ENCODE measurements around the gene PSAP.
"Not testable (repeated sequence)": the region's sequence is repeated elsewhere in the genome, so short reads cannot be mapped to it uniquely, and the experiment has no call there.

PSAP gene

DNA sequence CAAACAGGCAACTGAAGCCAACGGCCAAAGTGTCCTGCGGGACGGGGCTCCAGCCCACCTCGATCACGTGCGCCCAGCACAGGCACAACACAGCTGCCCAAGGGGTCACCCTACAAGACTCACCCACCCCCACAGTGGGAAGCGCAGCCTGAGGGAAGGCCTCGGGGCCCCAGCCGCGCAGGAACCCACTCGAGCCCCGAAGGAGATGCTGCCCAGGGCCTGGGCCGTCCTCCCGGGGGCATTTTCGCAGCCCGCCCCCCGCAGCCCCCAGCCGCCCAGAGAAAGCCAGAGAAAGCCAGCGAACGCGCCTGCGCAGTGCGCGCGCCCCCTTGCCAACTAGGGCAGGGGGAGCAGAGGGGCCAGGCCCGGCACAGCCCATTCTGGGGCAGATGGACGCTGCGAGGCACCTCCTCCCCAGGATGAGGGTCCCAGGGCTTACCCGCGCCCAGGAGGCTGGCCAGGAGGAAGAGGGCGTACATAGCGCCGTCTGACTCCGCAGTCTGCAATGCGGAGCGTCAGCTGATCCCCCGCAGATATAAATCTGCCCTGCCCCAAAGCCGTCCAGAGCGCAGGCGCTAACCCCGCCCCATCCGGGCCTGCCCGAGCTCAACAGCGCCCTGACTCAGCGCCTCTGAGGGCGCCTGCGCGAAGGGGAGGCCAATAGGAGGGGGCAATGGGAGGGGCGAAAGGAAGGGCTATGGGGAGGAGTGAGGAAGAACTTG, at the start of gene PSAP:
Gene PSAP, minus strand, starts transcription at position 509 of the 722 bp plus-strand sequence. Its CDS starts 30 bp downstream, at position 479.
- H3K4me3 ChIP-seq (ENCODE audit: low read depth, low read length), result peak within 1 kb of the TSS; percentile 93
- TF ChIP-seq, protein P1, sequence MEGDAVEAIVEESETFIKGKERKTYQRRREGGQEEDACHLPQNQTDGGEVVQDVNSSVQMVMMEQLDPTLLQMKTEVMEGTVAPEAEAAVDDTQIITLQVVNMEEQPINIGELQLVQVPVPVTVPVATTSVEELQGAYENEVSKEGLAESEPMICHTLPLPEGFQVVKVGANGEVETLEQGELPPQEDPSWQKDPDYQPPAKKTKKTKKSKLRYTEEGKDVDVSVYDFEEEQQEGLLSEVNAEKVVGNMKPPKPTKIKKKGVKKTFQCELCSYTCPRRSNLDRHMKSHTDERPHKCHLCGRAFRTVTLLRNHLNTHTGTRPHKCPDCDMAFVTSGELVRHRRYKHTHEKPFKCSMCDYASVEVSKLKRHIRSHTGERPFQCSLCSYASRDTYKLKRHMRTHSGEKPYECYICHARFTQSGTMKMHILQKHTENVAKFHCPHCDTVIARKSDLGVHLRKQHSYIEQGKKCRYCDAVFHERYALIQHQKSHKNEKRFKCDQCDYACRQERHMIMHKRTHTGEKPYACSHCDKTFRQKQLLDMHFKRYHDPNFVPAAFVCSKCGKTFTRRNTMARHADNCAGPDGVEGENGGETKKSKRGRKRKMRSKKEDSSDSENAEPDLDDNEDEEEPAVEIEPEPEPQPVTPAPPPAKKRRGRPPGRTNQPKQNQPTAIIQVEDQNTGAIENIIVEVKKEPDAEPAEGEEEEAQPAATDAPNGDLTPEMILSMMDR (IDR thresholded peaks at IDR 0.05; ENCODE audit: control insufficient read depth, extremely low read depth, insufficient read depth), result no peak
- DNase-seq (ENCODE audit: low read depth), result peak; percentile 91

DNA sequence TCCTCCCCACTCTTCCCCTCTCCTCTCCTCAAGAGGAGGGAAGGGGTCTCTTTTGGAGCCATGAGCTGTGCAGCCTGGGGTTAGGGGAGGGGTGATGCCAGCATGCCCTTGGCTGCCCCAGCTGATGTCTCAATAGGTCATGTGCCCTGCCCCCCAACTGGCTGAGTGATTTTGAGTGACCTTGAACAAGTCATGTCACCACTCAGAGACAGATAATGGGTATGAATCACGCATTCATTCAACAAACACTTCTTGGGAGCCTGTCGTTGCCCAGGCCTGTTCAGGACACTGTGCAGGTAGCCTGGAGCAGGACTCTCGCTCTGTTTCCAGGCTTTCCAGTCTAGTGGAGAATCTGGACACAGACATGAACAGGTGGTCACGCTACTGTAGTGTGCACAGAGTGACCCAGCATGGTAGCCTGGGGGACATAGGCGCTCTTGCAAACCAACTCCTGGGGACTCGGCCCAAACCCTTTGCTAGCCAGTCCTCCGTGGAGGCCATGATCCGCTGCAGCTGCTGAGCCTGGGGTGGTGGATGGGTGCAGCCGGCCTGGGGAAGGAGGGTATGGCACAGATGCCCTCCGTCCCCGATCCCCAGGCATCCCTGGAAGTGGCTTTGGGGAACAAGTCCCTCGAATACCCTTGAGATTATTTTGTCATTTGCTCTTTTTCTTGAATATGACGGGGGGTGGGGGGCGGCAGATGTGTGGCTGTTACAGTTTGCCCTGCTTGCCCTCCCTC, 49.6 kb upstream of the PSAP start:
- TF ChIP-seq, protein P1 (IDR thresholded peaks at IDR 0.05; ENCODE audit: control insufficient read depth, extremely low read depth, insufficient read depth), result no peak
- H3K4me3 ChIP-seq (ENCODE audit: low read depth, low read length), result no peak overlapping the region
- DNase-seq (ENCODE audit: low read depth), result no peak

DNA sequence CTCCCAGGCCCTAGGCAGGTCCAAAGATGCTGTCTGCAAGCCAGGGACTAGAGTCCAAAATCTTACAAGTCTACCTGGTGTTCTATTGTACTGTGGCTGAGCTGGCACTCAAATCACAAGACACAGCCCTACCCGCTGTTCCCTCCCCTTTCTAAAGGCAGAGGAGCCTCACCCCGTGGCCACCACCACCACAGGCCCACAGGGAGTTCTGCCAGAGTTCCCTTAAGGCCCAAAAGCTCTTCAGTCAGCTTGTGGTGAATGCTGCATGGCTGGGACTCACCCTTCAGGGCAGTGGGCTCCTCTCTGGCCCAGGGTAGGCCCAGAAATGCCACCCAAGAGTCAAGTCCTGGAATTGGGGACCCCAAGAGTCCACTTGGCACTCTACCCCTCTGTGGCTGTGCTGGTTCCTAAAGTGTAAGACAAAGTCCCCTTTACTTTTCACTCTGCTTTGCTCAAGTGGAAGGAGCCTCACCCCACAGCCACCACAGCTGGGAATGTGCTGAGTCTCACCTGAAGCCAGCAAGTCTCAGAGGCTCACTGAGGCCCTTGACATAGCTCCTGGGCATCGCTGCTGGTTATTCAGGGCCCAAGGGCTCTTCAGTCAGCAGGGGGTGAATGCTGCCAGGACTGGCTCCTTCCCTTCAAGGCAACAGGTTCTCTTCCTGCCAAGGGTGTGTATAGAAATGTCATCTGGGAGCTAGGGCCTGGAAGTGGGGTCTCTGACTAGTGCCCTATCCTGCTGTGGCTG, 48.8 kb upstream of the PSAP start:
- DNase-seq (ENCODE audit: low read depth), result no peak
- TF ChIP-seq, protein P1 (IDR thresholded peaks at IDR 0.05; ENCODE audit: control insufficient read depth, extremely low read depth, insufficient read depth), result no peak
- no peak overlapping the region for H3K4me3 ChIP-seq (ENCODE audit: low read depth, low read length)

DNA sequence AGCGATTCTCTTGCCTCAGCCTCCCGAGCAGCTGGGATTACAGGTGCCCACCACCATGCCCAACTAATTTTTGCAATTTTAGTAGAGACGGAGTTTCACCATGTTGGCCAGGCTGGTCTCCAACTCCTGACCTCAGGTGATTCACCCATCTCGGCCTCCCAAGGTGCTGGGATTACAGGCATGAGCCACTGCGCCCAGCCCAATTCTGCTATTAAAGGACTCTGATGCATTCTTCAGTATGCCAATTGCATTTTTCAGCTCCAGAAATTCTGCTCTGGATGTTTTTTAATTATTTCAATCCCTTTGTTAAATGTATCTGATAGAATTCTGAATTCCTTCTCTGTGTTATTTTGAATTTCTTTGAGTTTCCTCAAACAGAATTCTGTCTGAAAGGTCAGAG, 47.3 kb upstream of the PSAP start:
- DNase-seq (ENCODE audit: low read depth); H3K4me3 ChIP-seq (ENCODE audit: low read depth, low read length): not testable (repeated sequence)

DNA sequence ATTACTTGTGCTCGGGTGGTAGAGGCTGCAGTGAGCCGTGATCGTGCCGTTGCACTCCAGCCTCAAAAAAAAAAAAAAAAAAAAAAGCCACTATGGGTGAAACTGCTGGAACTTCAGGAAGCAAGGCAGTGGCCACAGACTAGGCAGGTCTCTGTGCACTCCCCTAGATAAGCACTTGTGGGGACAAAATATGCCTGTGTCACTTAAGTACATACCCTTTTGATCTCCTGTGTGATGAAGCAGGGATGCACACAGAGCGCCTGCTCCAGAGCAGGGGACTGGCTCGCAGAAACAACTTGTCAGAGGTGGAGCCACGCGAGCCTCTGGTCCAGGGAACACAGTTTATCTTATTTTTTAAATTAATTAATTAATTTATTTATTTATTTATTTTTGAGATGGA, 42.9 kb upstream of the PSAP start:
- no peak for DNase-seq (ENCODE audit: low read depth)
- H3K4me3 ChIP-seq (ENCODE audit: low read depth, low read length), result no peak overlapping the region
- TF ChIP-seq, protein P1 (IDR thresholded peaks at IDR 0.05; ENCODE audit: control insufficient read depth, extremely low read depth, insufficient read depth), result no peak

DNA sequence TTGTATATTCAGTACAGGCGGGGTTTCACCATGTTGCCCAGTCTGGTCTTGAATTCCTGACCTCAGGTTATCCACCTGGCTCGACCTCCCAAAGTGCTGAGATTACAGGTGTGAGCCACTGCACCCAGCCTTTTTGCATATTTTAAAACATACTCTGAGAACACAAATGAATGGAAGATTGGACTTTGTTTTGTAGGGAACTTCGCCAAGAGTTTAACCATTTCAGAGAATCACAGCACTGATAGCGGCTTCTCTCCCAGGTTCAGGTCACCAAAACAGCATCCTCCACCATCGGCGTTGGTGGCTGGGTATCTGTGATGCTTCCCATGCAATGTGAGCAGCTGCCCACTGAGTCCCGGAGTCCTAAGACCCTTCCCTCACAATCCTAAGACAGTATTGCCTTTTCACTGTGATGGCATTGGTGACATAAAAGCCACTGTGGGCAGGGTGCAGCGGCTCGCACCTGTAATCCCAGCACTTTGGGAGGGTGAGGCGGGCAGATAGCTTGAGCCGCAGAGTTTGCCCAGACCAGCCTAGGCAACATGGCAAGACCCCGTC, 42.3 kb upstream of the PSAP start:
- TF ChIP-seq, protein P1 (IDR thresholded peaks at IDR 0.05; ENCODE audit: control insufficient read depth, extremely low read depth, insufficient read depth), result no peak
- no peak for DNase-seq (ENCODE audit: low read depth)
- H3K4me3 ChIP-seq (ENCODE audit: low read depth, low read length), result no peak overlapping the region

DNA sequence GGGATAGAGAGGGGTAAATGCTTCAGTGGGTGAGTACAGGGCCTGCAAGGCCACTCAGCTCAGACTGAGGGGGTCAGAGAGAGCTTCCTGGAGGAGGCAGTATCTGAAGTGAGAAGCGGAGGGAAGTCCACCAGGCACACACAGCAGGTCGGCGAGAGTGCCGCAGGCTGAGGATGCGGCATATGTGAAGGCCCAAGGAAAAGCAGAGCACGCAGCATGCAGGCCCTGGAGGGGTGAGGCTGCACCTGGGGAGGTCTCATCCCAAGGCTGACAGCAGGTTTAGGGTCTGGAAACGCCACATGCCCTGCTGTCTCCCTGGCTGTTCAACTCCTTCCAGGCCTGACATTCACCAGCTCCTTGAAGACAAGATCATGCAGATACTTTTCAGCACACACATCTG, 40.4 kb upstream of the PSAP start:
- TF ChIP-seq, protein P1 (IDR thresholded peaks at IDR 0.05; ENCODE audit: control insufficient read depth, extremely low read depth, insufficient read depth), result no peak
- DNase-seq (ENCODE audit: low read depth), result no peak
- H3K4me3 ChIP-seq (ENCODE audit: low read depth, low read length), result no peak overlapping the region
